ENCODE measurements around the gene ADAMTSL1.

- TF ChIP-seq EZH2phosphoT487 (IDR thresholded peaks at IDR 0.05; ENCODE audit: borderline replicate concordance) (no peak), EZH2 (IDR thresholded peaks at IDR 0.05) (no peak), CTCF (IDR thresholded peaks at IDR 0.05 in 2 of 3, conservative IDR thresholded peaks at IDR 0.05 in 1 of 3; ENCODE audit: borderline replicate concordance in 1 of 3, insufficient read depth in 1 of 3, low read depth in 2 of 3, low read length in 2 of 3) (no peak), YY1 (IDR thresholded peaks at IDR 0.05; ENCODE audit: extremely low read depth, insufficient replicate concordance, low read depth, low read length) (no peak), POLR2AphosphoS5 (IDR thresholded peaks at IDR 0.05; ENCODE audit: low read depth, low read length) (no peak)
These were observed 312.2 kb downstream of the ADAMTSL1 start for GRCh38 chr9:18786196-18786595.
